K562 (cell line): ENCODE data around the gene ARMH4. TPM values are rescaled to one million over a fixed set of nuclear protein-coding genes. Genes with fewer than 3 reads are reported as not detected.

Source experiments
- ATAC-seq: fragments of 200-7000 bp; cut with Tn5 transposase; 3 replicates; pipeline ENCODE4 v1.9.1; 2020; ENCODE audit warnings: moderate library complexity
- BruUV-seq: library from RNA; stranded (reverse); fragments of 400-500 nt; replicated peaks from 2 replicates; lab custom pipeline; 2021; lab: Mats Ljungman, UMichigan
- CTCF ChIA-PET: fragments of 300-600 bp; formaldehyde crosslinking; extraction: SDS; loops from one replicate; lab custom pipeline; 2021; ENCODE audit warnings: low intra/inter-chr PET ratio; lab: Yijun Ruan, JAX
- POLR2A ChIA-PET: fragments of 300-600, 350-650 bp; sonication (Branson Sonifier 250); formaldehyde crosslinking; extraction: SDS; loops from one replicate; lab custom pipeline; 2021; ENCODE audit warnings: antibody characterized with exemption, inconsistent platforms; lab: Yijun Ruan, JAX
- DNase-seq, 4 experiments: peaks; one replicate each; pipeline versions ENCODE4 v3.0.0 to v3.0.0-alpha.2; 2011 to 2018; ENCODE audit warnings: low spot score in 3 of 4, mixed read lengths in 3 of 4; ENCODE audit errors: extremely low read depth in 1 of 4
- FAIRE-seq: peaks from 2 replicates; lab custom pipeline; 2011; peaks lifted over from hg19 to GRCh38; lab: Jason Lieb, UNC
- H2AFZ ChIP-seq: 2 replicates; pipeline ENCODE4 v1.6.0; 2011; ENCODE audit warnings: low read depth, low read length, control low read depth, inconsistent platforms
- H3K27ac ChIP-seq: fragments of 200-600 bp; 3 replicates; pipeline ENCODE4 v1.8.0; 2011; ENCODE audit warnings: low read depth, mild to moderate bottlenecking, control low read depth, inconsistent platforms, low read length, moderate library complexity, mixed read lengths; ENCODE audit errors: extremely low read depth
- H3K27me3 ChIP-seq, 2 experiments: fragments of 300-600 bp in 1 of 2; 2 replicates in 1 of 2; 3 replicates in 1 of 2; pipeline versions ENCODE4 v1.6.0 to v1.8.0; 2011; ENCODE audit warnings: inconsistent platforms in 2 of 2, low read length in 2 of 2, mild to moderate bottlenecking in 1 of 2, mixed read lengths in 1 of 2, moderate library complexity in 1 of 2; ENCODE audit not compliant: control insufficient read depth in 2 of 2, insufficient read depth in 2 of 2
- H3K36me3 ChIP-seq: fragments of 300-600 bp; 3 replicates; pipeline ENCODE4 v1.8.0; 2011; ENCODE audit warnings: mild to moderate bottlenecking, low read length, inconsistent platforms; ENCODE audit not compliant: control insufficient read depth, insufficient read depth
- H3K4me1 ChIP-seq, 2 experiments: fragments of 200-600 bp in 1 of 2; replicated peaks in 1 of 2; 2 replicates in 1 of 2; 3 replicates in 1 of 2; pipeline versions ENCODE4 v1.5.1 to v1.8.0; 2011; ENCODE audit warnings: inconsistent platforms in 2 of 2, low read length in 2 of 2, mild to moderate bottlenecking in 1 of 2, mixed read lengths in 1 of 2, moderate library complexity in 1 of 2; ENCODE audit not compliant: control insufficient read depth in 2 of 2, insufficient read depth in 2 of 2
- H3K4me2 ChIP-seq: 2 replicates; pipeline ENCODE4 v1.6.1; 2011; ENCODE audit warnings: low read length, control low read depth, inconsistent platforms, mixed read lengths; ENCODE audit not compliant: insufficient read depth
- H3K4me3 ChIP-seq: fragments of 200-600 bp; sonication (generic), shearing (Covaris generic); 2 replicates; pipeline ENCODE4 v1.5.1; 2016; ENCODE audit warnings: control low read depth, inconsistent platforms
- H3K79me2 ChIP-seq: fragments of 200-600 bp; 3 replicates; pipeline ENCODE4 v1.8.0; 2011; ENCODE audit warnings: low read length, inconsistent platforms; ENCODE audit not compliant: control insufficient read depth, insufficient read depth
- H3K9ac ChIP-seq, 2 experiments: 2 replicates each; pipeline versions ENCODE4 v1.6.0 to v1.6.1; 2011; ENCODE audit warnings: low read depth in 2 of 2, low read length in 2 of 2, control low read depth in 1 of 2, inconsistent platforms in 1 of 2, mild to moderate bottlenecking in 1 of 2, mixed read lengths in 1 of 2; ENCODE audit not compliant: insufficient read depth in 1 of 2
- H3K9me1 ChIP-seq: one replicate; pipeline ENCODE4 v1.6.0; 2011; ENCODE audit warnings: inconsistent platforms, mild to moderate bottlenecking, low read length, moderate library complexity; ENCODE audit not compliant: control insufficient read depth, insufficient read depth
- H3K9me3 ChIP-seq: replicated peaks from 2 replicates; pipeline ENCODE4 v1.5.1; 2011; ENCODE audit warnings: low read depth, low read length, inconsistent platforms; ENCODE audit not compliant: control insufficient read depth, insufficient read depth
- H4K20me1 ChIP-seq: replicated peaks from 2 replicates; pipeline ENCODE4 v1.6.1; 2011; ENCODE audit warnings: low read length, inconsistent platforms, mixed read lengths; ENCODE audit not compliant: control insufficient read depth, insufficient read depth
- ATF1 ChIP-seq, 2 experiments: fragments of 450-650 bp in 1 of 2; IDR thresholded peaks; 2 replicates each; pipeline ENCODE4 v1.6.1; 2016; ENCODE audit warnings: missing compliant biosample characterization in 1 of 2, missing genetic modification characterization in 1 of 2
- CXXC5 ChIP-seq: fragments of 250-450 bp; sonication (Bioruptor Pico); IDR thresholded peaks from 2 replicates; pipeline ENCODE4 v1.8.0; 2022; ENCODE audit warnings: inconsistent platforms, mild to moderate bottlenecking, moderate library complexity
- DMBX1 ChIP-seq: fragments of 250-450 bp; sonication (Bioruptor Pico); IDR thresholded peaks from 2 replicates; pipeline ENCODE4 v1.8.0; 2022; ENCODE audit warnings: inconsistent platforms, mild to moderate bottlenecking, moderate library complexity, borderline replicate concordance
- HLTF ChIP-seq: fragments of 450-650 bp; IDR thresholded peaks from 2 replicates; pipeline ENCODE4 v1.6.1; 2016
- JUN ChIP-seq, 2 experiments: sonication (generic) in 1 of 2; formaldehyde crosslinking in 1 of 2; IDR thresholded peaks; 2 replicates each; pipeline versions ENCODE4 v1.6.1 to v1.8.0; 2012 to 2022; ENCODE audit warnings: borderline replicate concordance in 2 of 2, mild to moderate bottlenecking in 2 of 2, improper control_type of control experiment in 1 of 2, low read depth in 1 of 2, low read length in 1 of 2, missing genetic modification reagents in 1 of 2
- MEF2A ChIP-seq: IDR thresholded peaks from 2 replicates; pipeline ENCODE4 v1.6.1; 2011; ENCODE audit warnings: low read depth, mild to moderate bottlenecking, low read length, moderate library complexity; ENCODE audit not compliant: control insufficient read depth
- MIER1 ChIP-seq: fragments of 450-650 bp; IDR thresholded peaks from 2 replicates; pipeline ENCODE4 v1.6.1; 2016; ENCODE audit warnings: antibody characterized with exemption, mild to moderate bottlenecking, low read depth
- NONO ChIP-seq, 2 experiments: fragments of 200-400 bp in 1 of 2; fragments of 450-650 bp in 1 of 2; formaldehyde crosslinking in 1 of 2; IDR thresholded peaks; 2 replicates each; pipeline ENCODE4 v1.6.1; 2017; ENCODE audit warnings: low read depth in 2 of 2, mild to moderate bottlenecking in 2 of 2, moderate library complexity in 2 of 2, low read length in 1 of 2
- POLR2A ChIP-seq: fragments of 450-650 bp; conservative IDR thresholded peaks from 2 replicates; pipeline ENCODE4 v1.6.1; 2016
- PREB ChIP-seq: sonication (generic); formaldehyde crosslinking; IDR thresholded peaks from 2 replicates; pipeline ENCODE4 v1.8.1; 2023; ENCODE audit warnings: mild to moderate bottlenecking, missing genetic modification reagents
- SMARCA5 ChIP-seq: fragments of 450-650 bp; IDR thresholded peaks from 2 replicates; pipeline ENCODE4 v1.6.1; 2016
- TRIM24 ChIP-seq, 2 experiments: fragments of 450-650 bp; IDR thresholded peaks; 2 replicates each; pipeline ENCODE4 v1.6.1; 2016
- ZBTB7A ChIP-seq: IDR thresholded peaks from 2 replicates; pipeline ENCODE4 v1.6.1; 2011; ENCODE audit warnings: low read depth, mild to moderate bottlenecking, low read length, moderate library complexity, borderline replicate concordance; ENCODE audit not compliant: control insufficient read depth
- ZFP30 ChIP-seq: fragments of 250-450 bp; sonication (Bioruptor Pico); IDR thresholded peaks from 2 replicates; pipeline ENCODE4 v1.8.0; 2022; ENCODE audit warnings: moderate library complexity, mild to moderate bottlenecking, inconsistent platforms, borderline replicate concordance
- ZNF174 ChIP-seq: fragments of 250-450 bp; sonication (Bioruptor Pico); IDR thresholded peaks from 2 replicates; pipeline ENCODE4 v1.4.0; 2020; ENCODE audit warnings: mild to moderate bottlenecking
- ZNF354B ChIP-seq: fragments of 250-450 bp; sonication (Bioruptor Pico); IDR thresholded peaks from 2 replicates; pipeline ENCODE4 v1.4.0; 2020
- ZNF561 ChIP-seq: fragments of 450-650 bp; formaldehyde crosslinking; conservative IDR thresholded peaks from 2 replicates; pipeline ENCODE4 v1.4.0; 2020; ENCODE audit warnings: mild to moderate bottlenecking, moderate library complexity
- ZNF79 ChIP-seq: fragments of 250-450 bp; sonication (Bioruptor Pico); IDR thresholded peaks from 2 replicates; pipeline ENCODE4 v1.4.0; 2020; ENCODE audit warnings: low read depth, mild to moderate bottlenecking, moderate library complexity
- WGBS: fragments of 100-300 bp; shearing (Covaris generic); methylation state at CpG from one replicate; pipeline ENCODE4 v1.1.6; 2016; ENCODE audit warnings: low coverage, mixed read lengths; ENCODE audit not compliant: insufficient coverage; ENCODE audit errors: missing lambda C conversion rate; 5-methylcytosine and 5-hydroxymethylcytosine counted together
- in situ Hi-C: fragments of 300-500 bp; cut with MboI; formaldehyde crosslinking; loops from 4 replicates; pipeline ENCODE4 v1.15.0; 2018; ENCODE audit warnings: inconsistent platforms, mixed read lengths
- intact Hi-C: fragments of 100-400 bp; cut with micrococcal nuclease; formaldehyde crosslinking; loops from 2 replicates; pipeline ENCODE4 v1.14.2; 2022
- polyA plus RNA-seq, 8 experiments: library from polyadenylated mRNA; depleted of rRNA in 4 of 8; stranded (reverse) in 5 of 8; unstranded in 3 of 8; fragments of >200 nt; fragmentation: Nextera tagmentation in 2 of 8; fragmentation: Illumina TruSeq in 1 of 8; extraction: Ambion mirVana in 2 of 8; extraction: Trizol in 1 of 8; gene quantifications; 2 replicates each; pipeline versions ENCODE4 v1.2.1 to v1.2.3, GENCODE V29; 2011 to 2014; ENCODE audit warnings: inconsistent platforms in 1 of 8, missing spikeins in 1 of 8
- total RNA-seq, 7 experiments: library from RNA; depleted of rRNA in 6 of 7; stranded (reverse); fragments of >200 nt in 6 of 7; fragmentation: Illumina TruSeq in 2 of 7; extraction: Trizol in 2 of 7; gene quantifications; 2 replicates each; pipeline versions ENCODE4 v1.2.1 to v1.2.3, GENCODE V29; 2011 to 2021; ENCODE audit warnings: low replicate concordance in 1 of 7
- TF ChIP-seq, protein P1 (sequence below): sonication (generic); formaldehyde crosslinking; IDR thresholded peaks from 2 replicates; pipeline ENCODE4 v1.8.0; 2022; ENCODE audit warnings: mild to moderate bottlenecking, missing genetic modification reagents, borderline replicate concordance

ARMH4 gene
- total and polyA plus RNA-seq, 9 of the 15 experiments (the other 6 are each of a cell fraction or from before 2014, with no cell fraction given): 0.06 to 0.98 (median 0.07) TPM; not detected in 2

DNA sequence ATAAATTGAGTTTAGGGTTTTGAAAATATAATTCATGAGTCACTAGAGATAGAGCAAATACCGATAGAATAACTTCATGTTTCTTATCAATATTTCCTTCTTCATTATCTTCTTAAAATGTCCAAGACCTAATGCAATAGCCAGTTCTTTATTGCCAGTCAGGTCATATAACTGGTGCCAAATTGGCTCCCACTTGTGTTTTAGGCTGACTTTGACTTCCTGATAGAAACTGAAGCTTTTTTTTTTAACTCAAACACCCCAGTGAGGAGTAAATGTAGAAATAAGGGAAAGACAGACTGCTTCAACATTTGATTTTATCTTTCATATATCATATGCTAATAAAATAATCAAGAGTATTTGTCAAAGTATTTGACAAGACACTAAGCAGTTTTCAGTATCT lies 80.7 kb downstream of the ARMH4 start:
- H3K36me3 ChIP-seq: no peaks in the 10 kb centered on the region
- H3K9ac ChIP-seq: no peak overlapping the region
- no peak overlapping the region for H3K4me3 ChIP-seq
- no peaks in the 10 kb centered on the region for H3K79me2 ChIP-seq
- intact Hi-C loops: no loop called here
- H2AFZ ChIP-seq: no peak overlapping the region
- no peak for FAIRE-seq
- DNase-seq: no peak
- H3K27me3 ChIP-seq: no peaks in the 10 kb centered on the region
- no peak for ATAC-seq
- H3K9me1 ChIP-seq: no peaks in the 10 kb centered on the region
- H3K27ac ChIP-seq: no peak overlapping the region
- in situ Hi-C loops: loop anchor here (25.0 kb wide), 1 partner anchor 1584 kb away; no protein-coding TSS in a partner anchor
- TF ChIP-seq ZFP30 (CRISPR knock-in tag) (no peak), ATF1 (CRISPR knock-in tag; IDR thresholded peaks at IDR 0.05) (no peak), ATF1 (tag; IDR thresholded peaks at IDR 0.05) (no peak), CXXC5 (no peak), PREB (CRISPR knock-in tag) (no peak), ZNF79 (no peak), MEF2A (no peak), ZNF354B (CRISPR knock-in tag) (no peak), ZBTB7A (no peak), POLR2A (no peak), NONO (IDR thresholded peaks at IDR 0.05; ENCODE audit: low read depth in 2 of 2, low read length in 1 of 2) (no peak), ZNF174 (CRISPR knock-in tag) (no peak), MIER1 (no peak), TRIM24 (IDR thresholded peaks at IDR 0.05) (no peak), ZNF561 (CRISPR knock-in tag) (no peak), HLTF (no peak), SMARCA5 (no peak), DMBX1 (no peak), JUN (IDR thresholded peaks at IDR 0.05; ENCODE audit: borderline replicate concordance, low read depth, low read length) (no peak), JUN (CRISPR knock-in tag; IDR thresholded peaks at IDR 0.05; ENCODE audit: borderline replicate concordance) (no peak)
- TF ChIP-seq, protein P1, sequence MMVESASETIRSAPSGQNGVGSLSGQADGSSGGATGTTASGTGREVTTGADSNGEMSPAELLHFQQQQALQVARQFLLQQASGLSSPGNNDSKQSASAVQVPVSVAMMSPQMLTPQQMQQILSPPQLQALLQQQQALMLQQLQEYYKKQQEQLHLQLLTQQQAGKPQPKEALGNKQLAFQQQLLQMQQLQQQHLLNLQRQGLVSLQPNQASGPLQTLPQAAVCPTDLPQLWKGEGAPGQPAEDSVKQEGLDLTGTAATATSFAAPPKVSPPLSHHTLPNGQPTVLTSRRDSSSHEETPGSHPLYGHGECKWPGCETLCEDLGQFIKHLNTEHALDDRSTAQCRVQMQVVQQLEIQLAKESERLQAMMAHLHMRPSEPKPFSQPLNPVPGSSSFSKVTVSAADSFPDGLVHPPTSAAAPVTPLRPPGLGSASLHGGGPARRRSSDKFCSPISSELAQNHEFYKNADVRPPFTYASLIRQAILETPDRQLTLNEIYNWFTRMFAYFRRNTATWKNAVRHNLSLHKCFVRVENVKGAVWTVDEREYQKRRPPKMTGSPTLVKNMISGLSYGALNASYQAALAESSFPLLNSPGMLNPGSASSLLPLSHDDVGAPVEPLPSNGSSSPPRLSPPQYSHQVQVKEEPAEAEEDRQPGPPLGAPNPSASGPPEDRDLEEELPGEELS (CRISPR knock-in tag): no peak
- TF ChIP-seq, all 486 proteins: peak for 0
- ChIA-PET CTCF (interaction anchor here (0.6 kb wide), 1 partner anchor 350 kb away, joined by 3 read pairs; no protein-coding TSS in a partner anchor), POLR2A (no interaction called here)
- H3K9me3 ChIP-seq: no peaks in the 10 kb centered on the region
- no peaks in the 10 kb centered on the region for H3K4me1 ChIP-seq
- 0% methylated on average over 1 of the region's 1 CpG for WGBS
- no peak overlapping the region for H3K4me2 ChIP-seq
- no peaks in the 10 kb centered on the region for H4K20me1 ChIP-seq
- BruUV-seq: no TSS peak
